HG02981 (cell line): ENCODE data around the gene VAC14.

Experiments
- ATAC-seq: cut with Tn5 transposase; IDR thresholded peaks from one replicate; pipeline ENCODE4 v1.9.1; 2021; ENCODE audit warnings: mild to moderate bottlenecking, moderate library complexity; ENCODE audit not compliant: unreplicated experiment

The VAC14 gene

GRCh38 chr16:70786020-70786755 lies 14.8 kb downstream of the VAC14 start:
- no peak for ATAC-seq

GRCh38 chr16:70784692-70785555 lies 16.0 kb downstream of the VAC14 start:
- ATAC-seq: no peak

- ATAC-seq: no peak
These were observed 18.7 kb downstream of the VAC14 start for GRCh38 chr16:70782237-70782636.

GRCh38 chr16:70781800-70782199 lies 19.2 kb downstream of the VAC14 start:
- ATAC-seq: no peak

- no peak for ATAC-seq
These were observed 20.4 kb downstream of the VAC14 start for GRCh38 chr16:70780546-70780945.

- ATAC-seq: no peak
These were observed 21.6 kb downstream of the VAC14 start for GRCh38 chr16:70779361-70779760.

DNA sequence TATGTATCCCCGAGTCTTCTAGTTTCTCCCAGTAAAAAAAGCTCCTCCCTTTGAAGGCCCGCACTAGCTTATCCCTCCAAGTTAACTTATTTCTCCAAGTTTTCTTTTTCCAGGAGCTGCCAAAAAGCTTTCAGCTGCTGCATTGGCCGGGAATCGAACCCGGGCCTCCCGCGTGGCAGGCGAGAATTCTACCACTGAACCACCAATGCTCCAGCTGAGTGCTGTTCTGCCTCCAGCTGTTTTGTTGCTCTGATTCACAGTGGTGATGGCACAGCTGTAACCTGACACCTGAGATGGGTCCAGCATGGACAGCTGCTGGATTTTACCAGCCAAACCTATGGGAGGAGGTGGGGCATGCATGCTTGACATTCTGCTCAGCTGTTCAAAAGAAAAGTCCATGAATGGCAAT lies 22.1 kb downstream of the VAC14 start:
- ATAC-seq: no peak

GRCh38 chr16:70777973-70778406 lies 23.0 kb downstream of the VAC14 start:
- no peak for ATAC-seq

DNA sequence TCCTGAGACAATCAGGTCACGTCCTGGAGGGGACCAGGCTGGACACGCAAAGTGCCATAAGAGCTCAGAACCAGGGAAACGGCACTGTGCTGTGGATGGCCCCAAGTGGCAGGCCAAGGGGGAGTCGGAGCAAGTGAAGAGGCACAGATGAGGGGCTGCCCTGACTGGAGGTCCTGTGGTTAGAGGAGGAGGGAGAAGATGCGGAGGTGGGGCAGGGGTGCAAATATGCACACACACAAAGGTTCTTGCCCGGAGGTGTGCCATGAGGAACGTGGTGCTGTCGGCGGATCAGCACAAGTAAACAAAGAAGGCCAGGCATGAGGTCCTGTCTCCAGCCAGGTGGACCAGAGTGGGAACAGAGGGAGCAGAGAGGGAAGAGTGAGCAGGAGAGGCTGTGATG lies 23.5 kb downstream of the VAC14 start:
- no peak for ATAC-seq

GRCh38 chr16:70775399-70775798 lies 25.6 kb downstream of the VAC14 start:
- ATAC-seq: no peak

GRCh38 chr16:70774261-70774660 lies 26.7 kb downstream of the VAC14 start:
- ATAC-seq: no peak

DNA sequence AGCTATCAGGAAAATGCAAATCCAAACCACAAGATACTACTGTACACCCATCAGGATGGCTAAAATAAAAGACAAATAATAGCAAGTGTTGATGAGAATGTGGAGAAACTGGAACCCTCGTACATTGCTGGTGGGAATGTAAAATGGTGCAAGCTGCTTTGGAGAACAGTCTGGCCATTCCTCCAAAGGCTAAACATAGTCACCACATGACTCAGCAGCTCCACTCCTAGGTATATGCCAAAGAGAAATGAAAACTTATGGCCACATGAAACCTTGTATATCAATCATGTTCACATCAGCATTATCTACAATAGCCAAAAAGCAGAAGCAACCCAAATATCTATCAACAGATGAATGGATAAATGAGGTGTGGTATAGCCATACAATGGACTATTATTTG lies 28.5 kb downstream of the VAC14 start:
- no peak for ATAC-seq

- peak; percentile 57 for ATAC-seq
These were observed 30.1 kb downstream of the VAC14 start for GRCh38 chr16:70770626-70771552.

- no peak for ATAC-seq
These were observed 30.7 kb downstream of the VAC14 start for GRCh38 chr16:70770291-70770625.

DNA sequence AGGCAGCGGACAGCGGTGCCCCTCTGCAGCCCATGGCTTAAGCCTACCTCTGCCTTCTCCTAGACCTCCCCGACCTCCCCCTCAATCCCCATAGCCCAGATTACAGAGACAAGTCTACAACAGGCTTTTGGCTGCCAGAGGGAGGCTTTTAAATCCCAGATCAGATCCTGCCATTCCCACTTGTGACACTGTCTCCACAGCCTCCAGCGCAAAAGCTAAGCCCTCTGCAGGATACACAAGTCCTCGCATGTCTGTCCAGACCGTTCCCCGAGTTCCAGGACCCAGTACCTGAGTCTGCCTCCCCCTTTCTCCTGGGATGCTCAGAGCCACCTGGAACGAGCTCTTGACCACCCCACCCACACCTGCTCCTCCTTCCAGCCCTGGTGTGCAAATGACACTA lies 31.2 kb downstream of the VAC14 start:
- no peak for ATAC-seq

- ATAC-seq: no peak
These were observed 31.8 kb downstream of the VAC14 start for GRCh38 chr16:70769131-70769530.

DNA sequence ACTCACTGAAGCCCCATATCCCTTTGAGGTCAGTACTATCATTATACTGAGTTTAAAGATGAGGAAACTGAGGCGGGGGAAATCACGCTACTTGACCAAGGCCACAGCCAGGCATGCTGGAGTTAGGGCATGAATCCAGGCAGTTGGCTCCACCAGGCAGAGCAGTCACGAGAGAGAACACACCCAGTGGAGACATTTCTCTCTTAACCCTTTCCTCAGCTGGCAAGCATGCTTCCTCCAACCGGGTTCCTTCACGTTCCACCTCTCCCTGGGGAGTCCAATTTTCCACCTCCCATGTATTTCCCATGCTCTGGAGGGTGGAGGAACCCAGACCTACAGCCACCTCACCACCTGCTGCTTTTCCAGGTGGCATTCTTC lies 32.8 kb downstream of the VAC14 start:
- no peak for ATAC-seq

DNA sequence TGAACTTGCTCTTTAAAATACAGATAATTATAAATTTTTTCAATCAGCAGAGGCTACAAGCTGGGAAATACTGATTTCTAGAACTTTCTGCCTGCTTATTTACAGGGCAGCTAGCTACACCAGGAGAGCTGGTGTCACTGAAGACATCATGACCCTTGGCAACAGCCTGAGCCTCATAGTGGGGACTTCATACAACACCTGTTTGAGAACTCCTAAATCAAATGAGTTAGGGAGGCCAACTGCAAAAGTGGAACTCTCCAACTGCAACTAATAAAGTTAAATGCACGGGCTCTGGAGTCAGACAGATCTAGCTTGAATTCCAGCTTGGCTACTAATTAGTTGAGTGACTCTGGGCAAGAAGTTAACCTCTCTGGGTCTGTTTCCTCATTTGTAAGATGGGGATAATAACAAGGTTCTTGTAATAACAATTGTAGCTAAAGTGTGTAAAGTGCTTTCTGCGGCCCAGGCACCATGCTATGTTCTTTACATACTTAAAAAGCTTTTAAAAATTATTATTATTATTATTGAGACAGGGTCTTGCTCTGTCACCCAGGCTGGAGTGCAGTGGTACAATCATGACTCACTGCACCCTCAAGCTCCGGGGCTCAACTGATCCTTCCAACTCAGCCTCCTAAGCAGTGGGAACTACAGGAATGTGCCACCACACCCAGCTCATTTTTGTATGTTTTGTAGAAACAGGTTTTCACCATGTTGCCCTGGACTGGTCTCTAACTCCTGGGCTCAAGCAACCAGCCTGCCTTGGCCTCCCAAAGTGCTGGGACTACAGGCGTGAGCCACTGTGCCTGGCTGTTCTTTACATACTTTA lies 33.4 kb downstream of the VAC14 start:
- ATAC-seq: no peak

DNA sequence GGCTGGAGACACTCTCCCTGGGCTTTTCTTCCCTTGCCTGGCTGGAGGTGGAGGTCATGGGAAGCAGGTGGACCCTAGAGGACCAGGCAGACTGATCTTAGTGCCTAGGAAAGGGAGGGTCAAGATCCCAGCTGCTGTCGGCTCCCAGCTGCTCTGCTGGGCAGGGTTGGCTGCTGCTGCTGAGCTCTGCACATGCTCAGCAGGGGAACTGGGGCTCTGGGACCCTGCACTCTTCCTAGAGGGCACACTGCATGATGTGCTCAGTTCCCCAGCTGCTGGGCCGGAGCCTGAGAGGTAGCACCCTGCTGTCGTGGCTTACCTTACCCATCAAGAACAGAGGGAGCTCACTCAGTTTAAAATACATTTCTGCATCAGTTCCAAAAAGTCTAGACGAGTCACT lies 34.3 kb downstream of the VAC14 start:
- no peak for ATAC-seq

DNA sequence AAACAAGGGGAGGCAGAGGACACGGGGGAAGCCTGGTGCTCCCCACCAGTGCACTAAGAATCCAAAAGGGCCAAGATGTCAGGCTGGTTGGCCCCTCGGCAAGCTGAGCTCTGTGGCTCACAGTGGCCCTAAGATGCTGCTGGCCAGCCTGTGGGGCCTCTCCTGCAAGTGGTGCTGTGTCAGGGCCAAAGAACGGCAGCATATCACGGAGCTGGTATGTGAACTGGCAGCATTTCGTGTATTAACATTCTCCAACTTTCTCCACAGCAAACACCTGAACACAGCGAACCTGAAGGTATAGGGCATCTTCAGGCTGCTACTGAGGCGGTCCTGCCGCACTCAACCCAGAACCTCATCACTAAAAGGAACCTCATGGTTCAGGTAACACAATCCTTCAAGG lies 34.8 kb downstream of the VAC14 start:
- ATAC-seq: no peak
